Omental fat pad (tissue), 4 donors: ENCODE data around the gene SRRM3. TPM values are rescaled to one million over a fixed set of nuclear protein-coding genes. Genes with fewer than 3 reads are reported as not detected.
A peak's percentile ranks its signal among the peaks of the same experiment; 100 is the strongest.
"Not testable (repeated sequence)": the region's sequence is repeated elsewhere in the genome, so short reads cannot be mapped to it uniquely, and the experiment has no call there.

Experiments used
- ATAC-seq: fragments of 150-250 bp; one replicate; pipeline ENCODE4 v1.9.1; 2016; ENCODE audit warnings: mild to moderate bottlenecking, moderate library complexity; ENCODE audit not compliant: low FRiP score
- DNase-seq: peaks from one replicate; pipeline ENCODE4 v3.0.0-alpha.2; 2019; ENCODE audit warnings: low spot score
- total RNA-seq, 4 donors: library from RNA; depleted of rRNA; stranded (reverse); fragments of >200 nt; gene quantifications; one replicate each; pipeline ENCODE4 v1.1.0, GENCODE V29; 2016
- TF ChIP-seq, protein P1 (sequence below), 3 donors: fragments of 450-650 bp; IDR thresholded peaks; one replicate each; pipeline ENCODE4 v1.5.1; 2016 to 2017; ENCODE audit warnings: antibody characterized with exemption in 3 of 3, mild to moderate bottlenecking in 3 of 3, moderate library complexity in 2 of 3

The SRRM3 gene
- total RNA-seq, 4 donors from 2014 or later, result 1.7 to 3.7 (median 2.4) TPM

GRCh38 chr7:76283254-76284159 is 81.8 kb downstream of the SRRM3 start:
- TF ChIP-seq, protein P1, sequence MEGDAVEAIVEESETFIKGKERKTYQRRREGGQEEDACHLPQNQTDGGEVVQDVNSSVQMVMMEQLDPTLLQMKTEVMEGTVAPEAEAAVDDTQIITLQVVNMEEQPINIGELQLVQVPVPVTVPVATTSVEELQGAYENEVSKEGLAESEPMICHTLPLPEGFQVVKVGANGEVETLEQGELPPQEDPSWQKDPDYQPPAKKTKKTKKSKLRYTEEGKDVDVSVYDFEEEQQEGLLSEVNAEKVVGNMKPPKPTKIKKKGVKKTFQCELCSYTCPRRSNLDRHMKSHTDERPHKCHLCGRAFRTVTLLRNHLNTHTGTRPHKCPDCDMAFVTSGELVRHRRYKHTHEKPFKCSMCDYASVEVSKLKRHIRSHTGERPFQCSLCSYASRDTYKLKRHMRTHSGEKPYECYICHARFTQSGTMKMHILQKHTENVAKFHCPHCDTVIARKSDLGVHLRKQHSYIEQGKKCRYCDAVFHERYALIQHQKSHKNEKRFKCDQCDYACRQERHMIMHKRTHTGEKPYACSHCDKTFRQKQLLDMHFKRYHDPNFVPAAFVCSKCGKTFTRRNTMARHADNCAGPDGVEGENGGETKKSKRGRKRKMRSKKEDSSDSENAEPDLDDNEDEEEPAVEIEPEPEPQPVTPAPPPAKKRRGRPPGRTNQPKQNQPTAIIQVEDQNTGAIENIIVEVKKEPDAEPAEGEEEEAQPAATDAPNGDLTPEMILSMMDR (IDR thresholded peaks at IDR 0.05), result no peak
- DNase-seq, result no peak

GRCh38 chr7:76285604-76286374 is 84.1 kb downstream of the SRRM3 start:
- DNase-seq (no peak), ATAC-seq (no peak)
- TF ChIP-seq, protein P1 (IDR thresholded peaks at IDR 0.05), result no peak

More at GRCh38 chr7:76283254-76284159, 81.8 kb downstream of the SRRM3 start:
- ATAC-seq, result no peak

GRCh38 chr7:76286842-76287403 is 85.2 kb downstream of the SRRM3 start:
- TF ChIP-seq, protein P1 (IDR thresholded peaks at IDR 0.05), result no peak
- ATAC-seq, result no peak
- DNase-seq, result no peak

GRCh38 chr7:76290847-76291350 is 89.2 kb downstream of the SRRM3 start:
- not testable (repeated sequence) for ATAC-seq, DNase-seq

DNA sequence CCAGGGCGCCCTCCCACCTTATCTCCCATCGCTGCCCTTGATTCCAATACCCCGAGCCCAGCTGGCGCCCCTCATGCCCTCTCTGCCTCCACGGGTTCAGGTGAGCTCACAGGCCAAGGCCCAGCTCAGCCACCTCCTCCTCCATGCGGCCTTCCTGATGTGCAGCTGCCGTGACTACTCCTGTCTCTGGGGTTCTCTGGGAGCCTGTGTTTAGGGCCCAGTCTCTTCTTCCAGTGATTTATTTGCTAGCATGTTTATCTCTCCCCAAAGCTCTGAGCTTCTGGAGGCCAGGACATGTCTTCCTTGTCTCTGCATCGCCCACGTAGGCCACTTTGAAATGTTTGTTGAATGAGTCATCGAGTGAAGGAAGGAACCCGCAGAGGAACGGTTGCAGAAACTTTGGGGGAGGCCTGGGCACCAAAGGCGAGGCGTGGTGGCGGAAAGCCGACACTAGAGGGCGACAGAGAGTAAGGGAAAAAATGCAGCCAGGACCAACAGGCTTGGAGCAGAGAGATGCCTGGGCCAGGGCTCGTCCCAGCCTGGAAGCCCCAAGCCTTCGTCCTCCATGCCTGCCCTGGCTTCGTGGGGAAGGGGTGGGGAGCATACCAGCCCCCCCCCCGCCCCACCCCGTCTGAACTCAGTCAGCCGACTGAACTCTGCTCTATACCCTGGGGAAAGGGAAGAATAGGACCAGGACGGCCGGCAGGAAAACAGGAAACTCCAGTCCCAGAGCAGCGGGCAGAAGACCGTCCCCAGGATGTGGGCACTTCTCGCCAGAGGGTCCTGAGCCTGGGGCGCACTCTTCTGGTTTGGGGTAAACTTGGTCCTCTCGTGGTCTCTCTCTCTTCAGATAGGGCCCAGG is 89.9 kb downstream of the SRRM3 start:
- TF ChIP-seq, protein P1 (IDR thresholded peaks at IDR 0.05), result peak in 2 of 3 donors; percentile 42 to 78
- DNase-seq, result peak; percentile 93
- peak; percentile 87 for ATAC-seq

GRCh38 chr7:76292213-76292573 is 90.5 kb downstream of the SRRM3 start:
- no peak for DNase-seq
- TF ChIP-seq, protein P1 (IDR thresholded peaks at IDR 0.05), result no peak
- ATAC-seq, result peak; percentile 5

- not testable (repeated sequence) for ATAC-seq, DNase-seq
These were observed 91.2 kb downstream of the SRRM3 start for GRCh38 chr7:76292911-76293310.
